A673 (cell line): ENCODE results near the gene XPNPEP2. TPM values are rescaled to one million over a fixed set of nuclear protein-coding genes. Genes with fewer than 3 reads are reported as not detected.

ENCODE experiments used
- BruUV-seq: library from RNA; stranded (reverse); fragments of 400-500 nt; replicated peaks from 2 replicates; lab custom pipeline; 2021; lab: Mats Ljungman, UMichigan
- CTCF ChIA-PET: fragments of 300-600 bp; sonication (Branson Sonifier 250); formaldehyde crosslinking; loops from one replicate; lab custom pipeline; 2022; ENCODE audit warnings: antibody characterized with exemption; lab: Charles Lee
- POLR2A ChIA-PET: fragments of 300-600 bp; sonication (Branson Sonifier 250); formaldehyde crosslinking; loops from one replicate; lab custom pipeline; 2022; ENCODE audit warnings: antibody characterized with exemption; ENCODE audit not compliant: low non-redundant PET; lab: Charles Lee
- DNase-seq: peaks from one replicate; pipeline ENCODE4 v3.0.0-alpha.2; 2015; ENCODE audit warnings: low spot score
- H3K27ac ChIP-seq: fragments of 200-600 bp; sonication (generic); 2 replicates; pipeline ENCODE4 v1.5.1; 2016; ENCODE audit warnings: mixed run types, low read depth, mild to moderate bottlenecking, mixed read lengths, antibody characterized with exemption, low read length; ENCODE audit not compliant: poor library complexity, severe bottlenecking
- H3K27me3 ChIP-seq: fragments of 200-600 bp; sonication (generic); replicated peaks from 2 replicates; pipeline ENCODE4 v1.6.1; 2017; ENCODE audit warnings: mixed run types, low read depth, mild to moderate bottlenecking, mixed read lengths, antibody characterized with exemption, low read length; ENCODE audit not compliant: insufficient read depth, poor library complexity
- H3K36me3 ChIP-seq: fragments of 200-600 bp; sonication (generic); 2 replicates; pipeline ENCODE4 v1.6.1; 2016; ENCODE audit warnings: mixed run types, mild to moderate bottlenecking, mixed read lengths, antibody characterized with exemption, low read length; ENCODE audit not compliant: insufficient read depth, poor library complexity, severe bottlenecking
- H3K4me1 ChIP-seq: fragments of 200-600 bp; sonication (generic); 2 replicates; pipeline ENCODE4 v1.6.1; 2017; ENCODE audit warnings: mixed run types, mild to moderate bottlenecking, mixed read lengths, antibody characterized with exemption, low read length; ENCODE audit not compliant: insufficient read depth, poor library complexity, severe bottlenecking
- H3K4me3 ChIP-seq: fragments of 200-600 bp; sonication (generic); 2 replicates; pipeline ENCODE4 v1.5.1; 2016; ENCODE audit warnings: low read depth, mixed run types, mild to moderate bottlenecking, mixed read lengths, low read length; ENCODE audit not compliant: poor library complexity, severe bottlenecking
- H3K9me3 ChIP-seq: fragments of 200-600 bp; sonication (generic); 2 replicates; pipeline ENCODE4 v1.6.1; 2016; ENCODE audit warnings: mixed run types, low read depth, mild to moderate bottlenecking, mixed read lengths, antibody characterized with exemption, low read length; ENCODE audit not compliant: poor library complexity, severe bottlenecking
- EZH2 ChIP-seq: fragments of 200-600 bp; sonication (generic); IDR thresholded peaks from 2 replicates; pipeline ENCODE4 v1.6.1; 2017; ENCODE audit warnings: borderline replicate concordance, low read depth, mild to moderate bottlenecking, mixed read lengths, antibody characterized with exemption, low read length; ENCODE audit not compliant: poor library complexity, severe bottlenecking
- intact Hi-C: fragments of 100-400 bp; cut with micrococcal nuclease; formaldehyde crosslinking; loops from one replicate; pipeline ENCODE4 v1.10.0; 2022; ENCODE audit not compliant: unreplicated experiment
- total RNA-seq: library from RNA; stranded (reverse); gene quantifications from 2 replicates; pipeline ENCODE4 v1.2.3, GENCODE V29; 2021
- TF ChIP-seq, protein P1 (sequence below): fragments of 300-800, 200-600 bp; sonication (generic); conservative IDR thresholded peaks from 2 replicates; pipeline ENCODE4 v1.5.1; 2017; ENCODE audit warnings: low read depth, mild to moderate bottlenecking, antibody characterized with exemption, low read length, moderate library complexity, mixed read lengths

Gene XPNPEP2
- total RNA-seq, 1 experiment from 2014 or later = not detected

DNA sequence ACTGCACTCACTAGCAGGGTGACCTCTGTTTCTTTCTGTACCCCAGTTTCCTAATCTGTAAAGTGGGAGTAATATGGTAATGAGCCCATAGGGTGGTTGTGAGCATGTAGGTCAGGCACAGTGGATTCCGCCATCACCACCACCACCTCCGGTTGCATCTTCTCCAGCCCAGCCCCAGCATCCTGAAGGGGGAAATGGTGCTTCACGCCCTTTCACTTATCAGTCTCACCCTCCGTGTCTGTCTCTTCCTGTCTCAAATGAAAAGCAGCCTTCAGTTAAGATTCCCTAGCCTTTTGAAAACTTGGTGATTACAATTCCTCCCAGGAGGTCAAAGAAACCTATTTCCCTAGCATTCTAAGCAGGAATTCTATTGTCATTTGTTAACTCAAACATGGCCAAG is 16.9 kb upstream of the XPNPEP2 start:
- intact Hi-C loops = loop anchor here (2.0 kb wide), 1 partner anchor 27 kb away; no protein-coding TSS in a partner anchor
- no peaks in the 10 kb centered on the region for H3K9me3 ChIP-seq
- no TSS peak for BruUV-seq
- no peak for TF ChIP-seq EZH2
- TF ChIP-seq, protein P1, sequence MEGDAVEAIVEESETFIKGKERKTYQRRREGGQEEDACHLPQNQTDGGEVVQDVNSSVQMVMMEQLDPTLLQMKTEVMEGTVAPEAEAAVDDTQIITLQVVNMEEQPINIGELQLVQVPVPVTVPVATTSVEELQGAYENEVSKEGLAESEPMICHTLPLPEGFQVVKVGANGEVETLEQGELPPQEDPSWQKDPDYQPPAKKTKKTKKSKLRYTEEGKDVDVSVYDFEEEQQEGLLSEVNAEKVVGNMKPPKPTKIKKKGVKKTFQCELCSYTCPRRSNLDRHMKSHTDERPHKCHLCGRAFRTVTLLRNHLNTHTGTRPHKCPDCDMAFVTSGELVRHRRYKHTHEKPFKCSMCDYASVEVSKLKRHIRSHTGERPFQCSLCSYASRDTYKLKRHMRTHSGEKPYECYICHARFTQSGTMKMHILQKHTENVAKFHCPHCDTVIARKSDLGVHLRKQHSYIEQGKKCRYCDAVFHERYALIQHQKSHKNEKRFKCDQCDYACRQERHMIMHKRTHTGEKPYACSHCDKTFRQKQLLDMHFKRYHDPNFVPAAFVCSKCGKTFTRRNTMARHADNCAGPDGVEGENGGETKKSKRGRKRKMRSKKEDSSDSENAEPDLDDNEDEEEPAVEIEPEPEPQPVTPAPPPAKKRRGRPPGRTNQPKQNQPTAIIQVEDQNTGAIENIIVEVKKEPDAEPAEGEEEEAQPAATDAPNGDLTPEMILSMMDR = no peak
- no peaks in the 10 kb centered on the region for H3K4me1 ChIP-seq
- H3K36me3 ChIP-seq = no peaks in the 10 kb centered on the region
- H3K4me3 ChIP-seq = no peak overlapping the region
- ChIA-PET CTCF (no interaction called here), POLR2A (no interaction called here)
- DNase-seq = no peak
- no peak overlapping the region for H3K27ac ChIP-seq
- no peaks in the 10 kb centered on the region for H3K27me3 ChIP-seq

GRCh38 chrX:129723511-129723910 is 15.3 kb upstream of the XPNPEP2 start:
- CTCF ChIA-PET = no interaction called here
- Histone ChIP-seq H3K27ac (no peak overlapping the region), H3K4me3 (no peak overlapping the region), H3K9me3 (no peaks in the 10 kb centered on the region), H3K36me3 (no peaks in the 10 kb centered on the region), H3K27me3 (no peaks in the 10 kb centered on the region), H3K4me1 (no peaks in the 10 kb centered on the region)
- POLR2A ChIA-PET = no interaction called here
- no TSS peak for BruUV-seq
- DNase-seq = no peak
- TF ChIP-seq EZH2 = no peak
- TF ChIP-seq, protein P1 = no peak
- intact Hi-C loops = no loop called here

GRCh38 chrX:129724754-129725153 is 14.0 kb upstream of the XPNPEP2 start:
- no peak for TF ChIP-seq EZH2
- TF ChIP-seq, protein P1 = no peak
- Histone ChIP-seq H3K9me3 (no peaks in the 10 kb centered on the region), H3K4me1 (no peaks in the 10 kb centered on the region), H3K4me3 (no peak overlapping the region), H3K36me3 (no peaks in the 10 kb centered on the region), H3K27ac (no peak overlapping the region), H3K27me3 (no peaks in the 10 kb centered on the region)
- POLR2A ChIA-PET = no interaction called here
- DNase-seq = no peak
- BruUV-seq = no TSS peak
- intact Hi-C loops = no loop called here
- CTCF ChIA-PET = no interaction called here
